Loucy (cell line): ENCODE results near the gene EP400.

Experiments used
- CTCF ChIP-seq: fragments of 200-600 bp; sonication (generic); conservative IDR thresholded peaks from 2 replicates; pipeline ENCODE4 v1.5.1; 2014; ENCODE audit warnings: mild to moderate bottlenecking, antibody characterized with exemption, low read length
- EZH2phosphoT487 ChIP-seq: fragments of 200-600 bp; IDR thresholded peaks from 2 replicates; pipeline ENCODE4 v1.6.1; 2018; ENCODE audit warnings: antibody characterized with exemption, mild to moderate bottlenecking, moderate library complexity, borderline replicate concordance

GRCh38 chr12:132004946-132005345 lies 55.2 kb downstream of the EP400 start:
- TF ChIP-seq CTCF (no peak), EZH2phosphoT487 (no peak)
